ENCODE measurements around the gene PIK3R3.

PIK3R3 gene

DNA sequence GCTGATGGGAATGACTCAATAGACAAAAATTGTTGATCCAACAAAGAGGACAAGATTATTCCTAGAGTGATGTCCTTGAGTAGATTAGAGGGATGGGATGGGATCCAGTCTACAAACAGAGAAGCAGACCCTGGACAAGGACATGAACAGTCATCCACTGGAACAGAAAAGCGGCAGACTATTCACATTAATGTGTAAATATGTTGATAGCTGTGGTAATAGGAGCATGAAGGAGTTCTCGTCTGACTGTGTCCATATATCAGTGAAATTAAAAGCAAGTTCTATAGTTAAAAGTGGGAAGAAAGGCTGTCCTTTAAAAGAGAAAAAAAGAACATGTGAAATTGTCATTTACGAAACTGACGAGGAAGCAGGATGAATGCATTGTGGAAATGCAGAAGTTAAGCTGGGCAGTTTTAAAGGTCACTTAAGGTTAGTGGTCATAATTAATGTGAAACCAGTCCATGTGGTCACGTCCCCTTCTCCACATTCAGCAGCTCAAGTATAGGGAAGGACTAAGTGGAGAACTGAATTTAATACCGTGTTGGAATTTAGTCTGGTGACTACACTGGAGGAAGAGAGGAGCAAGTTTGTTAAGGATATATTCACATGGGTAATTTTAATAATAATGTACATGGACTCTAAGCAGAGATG lies 62.1 kb downstream of the PIK3R3 start:
- no peak overlapping the region for H3K27ac ChIP-seq
- no peak overlapping the region for H3K4me3 ChIP-seq
- no peak for DNase-seq (ENCODE audit: low spot score)
- TF ChIP-seq CTCF (IDR thresholded peaks at IDR 0.05) = no peak

DNA sequence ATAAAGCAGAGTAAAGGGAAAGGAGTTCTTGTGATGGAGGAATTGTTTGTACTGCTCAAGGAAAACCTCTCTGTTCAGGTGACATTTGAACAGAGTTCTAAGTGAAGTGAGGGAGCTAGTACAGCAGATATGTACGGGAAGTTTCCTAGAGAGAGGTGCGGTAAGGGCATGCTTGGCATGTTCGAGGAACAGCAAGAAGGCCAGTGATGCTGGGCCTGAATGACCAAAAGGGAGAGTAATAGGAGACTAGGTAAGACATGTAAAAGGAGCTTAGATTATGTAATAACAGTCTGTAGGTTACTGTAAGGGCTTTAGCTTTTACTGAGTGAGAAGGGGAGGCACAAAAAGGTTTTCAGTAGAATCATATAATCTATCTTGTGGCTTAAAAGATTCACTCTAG lies 63.9 kb downstream of the PIK3R3 start:
- H3K4me3 ChIP-seq = no peak overlapping the region
- DNase-seq (ENCODE audit: low spot score) = no peak
- TF ChIP-seq CTCF (IDR thresholded peaks at IDR 0.05) = no peak
- H3K27ac ChIP-seq = no peak overlapping the region

GRCh38 chr1:46067652-46068051 lies 64.8 kb downstream of the PIK3R3 start:
- no peak overlapping the region for H3K4me3 ChIP-seq
- no peak for DNase-seq (ENCODE audit: low spot score)
- no peak for TF ChIP-seq CTCF (IDR thresholded peaks at IDR 0.05)
- H3K27ac ChIP-seq = no peak overlapping the region

GRCh38 chr1:46065405-46065804 lies 67.0 kb downstream of the PIK3R3 start:
- no peak for TF ChIP-seq CTCF (IDR thresholded peaks at IDR 0.05)
- H3K27ac ChIP-seq = no peak overlapping the region
- H3K4me3 ChIP-seq = no peak overlapping the region
- no peak for DNase-seq (ENCODE audit: low spot score)

DNA sequence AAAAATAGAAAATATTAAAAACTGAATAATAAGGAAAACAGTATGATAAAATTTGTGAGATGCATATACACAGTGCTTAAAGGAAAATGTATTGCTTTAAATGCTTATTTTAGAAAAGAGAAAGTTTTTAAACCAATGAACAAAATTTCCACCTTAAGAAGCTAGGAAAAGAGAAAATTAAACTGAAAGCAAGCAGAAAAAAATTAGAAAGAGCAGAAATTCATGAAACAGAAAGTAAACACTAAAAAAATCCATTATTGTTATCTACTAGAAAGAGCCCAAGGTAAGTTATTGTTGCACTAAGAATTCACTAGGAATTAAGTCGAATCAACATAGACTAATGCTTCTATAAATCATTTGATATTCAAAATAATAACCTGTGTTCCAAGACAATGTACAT lies 67.7 kb downstream of the PIK3R3 start:
- TF ChIP-seq CTCF (IDR thresholded peaks at IDR 0.05) = no peak
- Histone ChIP-seq H3K27ac (no peak overlapping the region), H3K4me3 (no peak overlapping the region)
- DNase-seq (ENCODE audit: low spot score) = no peak

DNA sequence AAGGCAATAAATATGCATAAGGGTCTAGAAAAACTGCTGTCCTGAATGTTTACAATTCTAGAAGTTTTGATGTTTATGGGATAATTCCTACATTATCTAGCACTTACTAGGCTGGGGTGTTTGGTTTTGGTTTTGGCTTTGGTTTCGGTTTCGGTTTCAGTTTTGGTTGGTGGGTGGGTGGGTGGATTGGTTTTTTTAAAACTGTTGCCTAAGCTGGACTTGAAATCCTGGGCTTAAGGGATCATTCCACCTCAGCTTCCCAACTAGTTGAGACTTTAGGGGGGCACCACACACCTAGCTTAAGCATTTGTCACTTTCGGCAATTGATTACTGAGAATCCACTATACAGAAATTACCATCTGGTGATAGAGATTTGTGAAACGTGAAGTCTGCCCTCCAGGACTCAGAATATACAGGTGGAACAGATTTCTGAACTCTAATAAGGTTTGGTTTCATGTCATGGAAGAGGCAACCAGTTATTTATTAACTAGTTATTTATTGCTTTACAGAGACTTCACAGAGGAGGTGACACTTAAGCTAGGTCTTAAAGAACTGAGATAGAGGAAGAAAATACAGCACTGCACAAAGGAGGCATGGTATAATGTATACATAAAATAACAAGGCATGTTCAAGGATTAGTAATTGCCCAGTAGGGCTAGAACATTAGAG lies 69.6 kb downstream of the PIK3R3 start:
- no peak for TF ChIP-seq CTCF (IDR thresholded peaks at IDR 0.05)
- H3K4me3 ChIP-seq = no peak overlapping the region
- no peak for DNase-seq (ENCODE audit: low spot score)
- no peak overlapping the region for H3K27ac ChIP-seq

DNA sequence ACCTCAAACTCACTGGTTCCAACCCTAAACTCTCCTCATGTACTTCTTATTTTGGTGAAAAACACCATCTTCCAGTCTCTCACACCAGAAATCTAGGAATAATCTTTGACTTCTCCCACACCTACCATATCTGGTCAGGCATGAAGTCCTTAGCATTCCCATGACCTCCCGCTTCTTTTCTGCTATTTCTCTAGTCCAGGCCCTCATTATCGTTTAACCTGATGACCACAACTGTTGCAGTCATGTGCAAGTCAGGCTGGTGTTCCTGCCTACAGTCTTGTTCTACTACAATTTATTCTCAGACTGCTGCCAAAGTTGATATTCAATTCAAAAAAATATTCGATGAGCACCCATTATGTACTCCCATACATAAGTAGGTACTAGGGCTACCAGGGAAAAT lies 71.3 kb downstream of the PIK3R3 start:
- H3K4me3 ChIP-seq = no peak overlapping the region
- no peak for DNase-seq (ENCODE audit: low spot score)
- no peak overlapping the region for H3K27ac ChIP-seq
- TF ChIP-seq CTCF (IDR thresholded peaks at IDR 0.05) = no peak

Measured in coronary artery (tissue), 2 donors.